ENCODE results near the gene ABHD16A.

Gene ABHD16A

GRCh38 chr6:31691564-31692108 is 11.5 kb downstream of the ABHD16A start:
- Mint-ChIP-seq H3K4me3 (no peak overlapping the region), H3K36me3 (ENCODE audit: low read depth) (peaks cover 58% of the 10 kb centered on the region), H3K27me3 (ENCODE audit: low read depth, poor library complexity) (no peaks in the 10 kb centered on the region), H3K27ac (no peak overlapping the region), H3K9me3 (no peaks in the 10 kb centered on the region), H3K4me1 (peaks cover 13% of the 10 kb centered on the region)
- DNase-seq: no peak
- TF ChIP-seq, protein P1, sequence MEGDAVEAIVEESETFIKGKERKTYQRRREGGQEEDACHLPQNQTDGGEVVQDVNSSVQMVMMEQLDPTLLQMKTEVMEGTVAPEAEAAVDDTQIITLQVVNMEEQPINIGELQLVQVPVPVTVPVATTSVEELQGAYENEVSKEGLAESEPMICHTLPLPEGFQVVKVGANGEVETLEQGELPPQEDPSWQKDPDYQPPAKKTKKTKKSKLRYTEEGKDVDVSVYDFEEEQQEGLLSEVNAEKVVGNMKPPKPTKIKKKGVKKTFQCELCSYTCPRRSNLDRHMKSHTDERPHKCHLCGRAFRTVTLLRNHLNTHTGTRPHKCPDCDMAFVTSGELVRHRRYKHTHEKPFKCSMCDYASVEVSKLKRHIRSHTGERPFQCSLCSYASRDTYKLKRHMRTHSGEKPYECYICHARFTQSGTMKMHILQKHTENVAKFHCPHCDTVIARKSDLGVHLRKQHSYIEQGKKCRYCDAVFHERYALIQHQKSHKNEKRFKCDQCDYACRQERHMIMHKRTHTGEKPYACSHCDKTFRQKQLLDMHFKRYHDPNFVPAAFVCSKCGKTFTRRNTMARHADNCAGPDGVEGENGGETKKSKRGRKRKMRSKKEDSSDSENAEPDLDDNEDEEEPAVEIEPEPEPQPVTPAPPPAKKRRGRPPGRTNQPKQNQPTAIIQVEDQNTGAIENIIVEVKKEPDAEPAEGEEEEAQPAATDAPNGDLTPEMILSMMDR (IDR thresholded peaks at IDR 0.05): no peak

- H3K27ac Mint-ChIP-seq: peak overlapping the region; percentile 97
- TF ChIP-seq, protein P1 (IDR thresholded peaks at IDR 0.05): no peak
- peaks cover 58% of the 10 kb centered on the region for H3K36me3 Mint-ChIP-seq (ENCODE audit: low read depth)
- no peaks in the 10 kb centered on the region for H3K27me3 Mint-ChIP-seq (ENCODE audit: low read depth, poor library complexity)
- DNase-seq: no peak
- no peaks in the 10 kb centered on the region for H3K9me3 Mint-ChIP-seq
- peaks cover 13% of the 10 kb centered on the region for H3K4me1 Mint-ChIP-seq
- H3K4me3 Mint-ChIP-seq: no peak overlapping the region
Measured at GRCh38 chr6:31691078-31691463, 12.1 kb downstream of the ABHD16A start.

DNA sequence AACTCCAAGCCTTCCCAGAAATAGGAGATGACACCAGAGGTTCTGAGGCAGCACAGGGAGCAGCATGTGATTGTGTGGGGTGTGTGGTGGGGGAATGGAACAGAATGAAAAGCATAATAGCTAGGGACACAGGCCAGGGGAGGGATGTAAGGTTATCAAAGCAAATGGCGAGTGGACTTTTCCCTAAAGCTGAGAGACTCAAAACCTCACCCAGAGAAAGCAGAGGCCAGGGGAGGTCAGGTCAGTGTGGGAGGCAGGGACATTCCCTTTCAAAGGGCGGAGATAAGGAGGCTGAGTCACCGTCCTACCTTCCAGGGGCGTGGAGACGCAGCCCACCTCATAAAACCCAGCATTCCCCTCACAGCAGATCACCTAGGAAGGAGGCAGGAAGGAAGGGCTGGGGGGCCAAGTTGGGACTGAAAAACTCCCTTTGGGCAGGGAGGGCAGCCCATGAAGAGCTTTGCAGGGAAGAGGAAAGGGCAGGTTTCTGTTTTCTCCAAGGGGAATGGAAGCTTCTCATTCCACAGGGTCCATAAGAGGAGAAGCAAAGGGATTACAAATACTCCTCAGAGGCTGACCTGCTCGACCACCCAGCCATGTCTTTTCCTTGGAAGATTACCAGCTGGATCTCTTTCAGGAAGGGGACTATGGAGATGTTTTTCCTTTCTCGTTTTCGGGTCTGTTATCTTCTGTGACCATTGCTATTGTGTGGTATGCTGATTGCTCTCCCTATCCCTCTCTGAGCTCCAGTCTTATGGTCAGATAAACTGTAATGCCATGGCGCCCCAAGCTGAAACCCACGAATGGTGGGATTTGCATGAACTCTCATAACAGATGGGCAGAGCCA is 12.7 kb downstream of the ABHD16A start:
- DNase-seq: no peak
- Mint-ChIP-seq H3K4me3 (peak overlapping the region; percentile 29), H3K4me1 (peaks cover 13% of the 10 kb centered on the region), H3K9me3 (no peaks in the 10 kb centered on the region), H3K36me3 (ENCODE audit: low read depth) (peaks cover 65% of the 10 kb centered on the region), H3K27ac (peak overlapping the region; percentile 97), H3K27me3 (ENCODE audit: low read depth, poor library complexity) (no peaks in the 10 kb centered on the region)
- TF ChIP-seq, protein P1 (IDR thresholded peaks at IDR 0.05): no peak

DNA sequence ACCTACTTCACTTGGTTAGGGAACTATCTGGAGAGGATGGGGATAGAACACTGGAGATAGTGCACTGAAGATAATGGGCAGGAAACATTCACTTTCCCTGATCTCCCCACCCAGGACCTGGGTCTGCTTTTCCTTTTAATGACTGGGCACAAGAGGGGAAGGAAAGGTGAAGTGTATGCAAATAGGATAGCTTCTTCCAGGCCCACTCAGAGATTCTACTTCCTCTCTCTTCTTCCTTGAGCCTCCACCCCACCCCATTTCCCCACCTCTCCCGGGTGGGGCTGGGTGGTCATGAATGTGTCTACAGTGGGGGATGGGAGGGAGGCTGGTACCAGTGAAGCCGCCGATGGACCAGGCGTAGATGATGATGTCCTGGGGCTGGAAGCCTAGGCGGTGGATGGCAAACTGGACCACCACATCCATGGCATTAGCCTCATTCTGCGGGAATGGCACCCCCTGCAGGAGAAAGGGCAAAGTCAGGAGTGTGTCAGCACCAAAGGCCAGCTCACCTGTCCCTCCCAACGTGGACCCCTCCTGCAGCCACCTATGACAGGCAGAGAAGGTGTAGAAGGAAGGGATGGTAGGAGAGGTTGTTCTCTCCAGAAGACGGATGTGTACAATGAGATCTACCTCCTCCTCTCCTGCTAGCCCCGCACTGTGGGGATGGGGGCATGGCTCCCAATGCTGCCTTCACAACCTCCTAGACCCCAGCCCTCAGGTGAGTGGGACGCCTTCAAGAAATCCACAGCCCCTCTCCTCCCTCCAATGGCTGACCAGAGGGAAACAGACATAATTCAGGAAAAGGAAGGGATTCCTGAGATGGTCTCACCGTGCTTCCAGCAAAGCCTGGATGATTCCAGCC is 13.6 kb downstream of the ABHD16A start:
- H3K27me3 Mint-ChIP-seq (ENCODE audit: low read depth, poor library complexity): no peaks in the 10 kb centered on the region
- DNase-seq: no peak
- peaks cover 66% of the 10 kb centered on the region for H3K36me3 Mint-ChIP-seq (ENCODE audit: low read depth)
- TF ChIP-seq, protein P1 (IDR thresholded peaks at IDR 0.05): peak; percentile 24
- no peak overlapping the region for H3K4me3 Mint-ChIP-seq
- H3K4me1 Mint-ChIP-seq: peaks cover 13% of the 10 kb centered on the region
- peak overlapping the region; percentile 97 for H3K27ac Mint-ChIP-seq
- H3K9me3 Mint-ChIP-seq: no peaks in the 10 kb centered on the region

DNA sequence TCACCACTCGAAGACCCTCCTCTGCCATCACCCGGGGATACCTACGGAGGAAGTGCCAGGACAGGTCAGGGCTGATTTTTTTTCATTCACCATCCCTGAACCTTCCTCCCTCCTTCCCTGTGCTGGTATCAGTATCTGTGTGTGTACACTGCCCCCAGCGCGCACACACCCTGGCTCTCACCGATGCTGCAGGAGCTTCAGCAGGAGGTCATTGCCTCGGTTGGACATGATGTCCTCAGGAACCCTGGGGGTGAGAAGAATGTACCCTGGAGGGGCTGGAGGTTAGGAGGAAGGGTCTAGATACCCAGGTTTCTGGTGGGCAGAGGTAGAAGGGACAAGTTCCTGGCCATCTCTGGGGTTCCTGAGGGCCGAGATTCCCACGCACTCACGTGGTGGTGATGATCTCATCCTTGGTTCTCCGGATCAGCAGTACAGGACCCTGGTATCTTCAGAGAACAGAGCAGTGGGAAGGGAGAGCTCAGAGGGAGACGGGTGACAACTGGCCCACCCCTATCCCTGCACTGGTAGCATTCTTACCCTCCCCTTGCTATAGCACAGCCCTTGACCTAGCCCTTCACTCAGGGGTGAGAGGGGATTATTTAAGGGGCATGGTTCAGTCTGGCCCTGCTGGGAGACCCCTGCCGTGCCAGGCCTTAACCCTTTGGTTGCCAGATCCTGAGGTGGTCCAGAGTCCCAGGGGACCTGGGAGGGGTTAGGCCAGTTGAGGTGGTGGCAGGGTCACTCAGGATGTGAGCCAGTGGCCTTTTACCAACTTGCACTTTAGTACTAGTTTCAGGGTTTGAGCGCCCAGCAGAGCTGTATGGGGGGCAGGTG is 15.0 kb downstream of the ABHD16A start:
- no peak for DNase-seq
- Mint-ChIP-seq H3K4me3 (no peak overlapping the region), H3K36me3 (ENCODE audit: low read depth) (peaks cover 59% of the 10 kb centered on the region), H3K27ac (peak overlapping the region; percentile 64), H3K9me3 (no peaks in the 10 kb centered on the region), H3K4me1 (peaks cover 22% of the 10 kb centered on the region), H3K27me3 (ENCODE audit: low read depth, poor library complexity) (peaks cover 3% of the 10 kb centered on the region)
- TF ChIP-seq, protein P1 (IDR thresholded peaks at IDR 0.05): no peak
